Stimulated activated effector memory CD8-positive, alpha-beta T cell treated with anti-CD3 and anti-CD28 coated beads, Interleukin-12 subunit alpha, Interleukin-12 subunit beta, amount 100 ng/mL, for 72 hours (primary cell): ENCODE data around the gene PMAIP1.

ENCODE experiments used
- ATAC-seq: fragments of 150-1000 bp; cut with Tn5 transposase; 2 replicates; pipeline ENCODE4 v1.10.0; 2021
- DNase-seq, 2 donors: peaks; one replicate each; pipeline ENCODE4 v3.0.0; 2021 to 2022; ENCODE audit warnings: low spot score in 2 of 2
- H3K27ac Mint-ChIP-seq: one replicate; pipeline ENCODE4 v1.8.0; 2022; ENCODE audit warnings: mild to moderate bottlenecking, mixed read lengths
- H3K36me3 Mint-ChIP-seq: one replicate; pipeline ENCODE4 v1.8.0; 2022; ENCODE audit warnings: mild to moderate bottlenecking, mixed read lengths
- H3K4me1 Mint-ChIP-seq: one replicate; pipeline ENCODE4 v1.8.0; 2022; ENCODE audit warnings: mixed read lengths
- H3K4me3 Mint-ChIP-seq: one replicate; pipeline ENCODE4 v1.8.0; 2022; ENCODE audit warnings: mild to moderate bottlenecking, mixed read lengths
- H3K9me3 Mint-ChIP-seq: one replicate; pipeline ENCODE4 v1.8.0; 2022; ENCODE audit warnings: mixed read lengths

The PMAIP1 gene

GRCh38 chr18:59918320-59918755 lies 18.5 kb downstream of the PMAIP1 start:
- Mint-ChIP-seq H3K4me1 (peaks cover 20% of the 10 kb centered on the region), H3K36me3 (peaks cover 12% of the 10 kb centered on the region), H3K4me3 (no peak overlapping the region), H3K27ac (no peak overlapping the region), H3K9me3 (no peaks in the 10 kb centered on the region)
- DNase-seq (no peak), ATAC-seq (no peak)

- Mint-ChIP-seq H3K9me3 (no peaks in the 10 kb centered on the region), H3K27ac (no peak overlapping the region), H3K4me3 (no peak overlapping the region), H3K4me1 (peaks cover 26% of the 10 kb centered on the region), H3K36me3 (peaks cover 12% of the 10 kb centered on the region)
- no peak for DNase-seq
- no peak for ATAC-seq
These were observed 19.2 kb downstream of the PMAIP1 start for GRCh38 chr18:59918997-59919396.

GRCh38 chr18:59921384-59921891 lies 21.6 kb downstream of the PMAIP1 start:
- Mint-ChIP-seq H3K9me3 (no peaks in the 10 kb centered on the region), H3K27ac (peak overlapping the region; percentile 35), H3K4me1 (peaks cover 29% of the 10 kb centered on the region), H3K4me3 (no peak overlapping the region), H3K36me3 (peaks cover 12% of the 10 kb centered on the region)
- peak; percentile 36 to 77 for DNase-seq
- ATAC-seq = peak; percentile 92

- no peak for DNase-seq
- peaks cover 12% of the 10 kb centered on the region for H3K36me3 Mint-ChIP-seq
- H3K4me1 Mint-ChIP-seq = peaks cover 33% of the 10 kb centered on the region
- H3K4me3 Mint-ChIP-seq = no peak overlapping the region
- H3K27ac Mint-ChIP-seq = no peak overlapping the region
- no peaks in the 10 kb centered on the region for H3K9me3 Mint-ChIP-seq
- ATAC-seq = no peak
These were observed 23.9 kb downstream of the PMAIP1 start for GRCh38 chr18:59923539-59924196.

- no peaks in the 10 kb centered on the region for H3K9me3 Mint-ChIP-seq
- H3K36me3 Mint-ChIP-seq = peaks cover 5% of the 10 kb centered on the region
- H3K27ac Mint-ChIP-seq = no peak overlapping the region
- no peak for DNase-seq
- no peak overlapping the region for H3K4me3 Mint-ChIP-seq
- H3K4me1 Mint-ChIP-seq = peaks cover 31% of the 10 kb centered on the region
- ATAC-seq = no peak
These were observed 26.3 kb downstream of the PMAIP1 start for GRCh38 chr18:59926131-59926530.

GRCh38 chr18:59927246-59927825 lies 27.5 kb downstream of the PMAIP1 start:
- Mint-ChIP-seq H3K27ac (peak overlapping the region; percentile 50), H3K4me3 (peak overlapping the region; percentile 10), H3K4me1 (peaks cover 21% of the 10 kb centered on the region), H3K9me3 (no peaks in the 10 kb centered on the region), H3K36me3 (no peaks in the 10 kb centered on the region)
- peak in 1 of 2 donors; percentile 55 for DNase-seq
- peak; percentile 92 for ATAC-seq

GRCh38 chr18:59928201-59928600 lies 28.4 kb downstream of the PMAIP1 start:
- peaks cover 21% of the 10 kb centered on the region for H3K4me1 Mint-ChIP-seq
- no peaks in the 10 kb centered on the region for H3K36me3 Mint-ChIP-seq
- ATAC-seq = no peak
- no peak overlapping the region for H3K27ac Mint-ChIP-seq
- H3K4me3 Mint-ChIP-seq = no peak overlapping the region
- no peak for DNase-seq
- no peaks in the 10 kb centered on the region for H3K9me3 Mint-ChIP-seq

- H3K9me3 Mint-ChIP-seq = no peaks in the 10 kb centered on the region
- H3K27ac Mint-ChIP-seq = no peak overlapping the region
- peak; percentile 82 for ATAC-seq
These were observed 30.0 kb downstream of the PMAIP1 start for GRCh38 chr18:59929621-59930295.

GRCh38 chr18:59932401-59932800 lies 32.6 kb downstream of the PMAIP1 start:
- Mint-ChIP-seq H3K9me3 (no peaks in the 10 kb centered on the region), H3K4me1 (peaks cover 6% of the 10 kb centered on the region), H3K27ac (no peak overlapping the region), H3K36me3 (no peaks in the 10 kb centered on the region), H3K4me3 (no peak overlapping the region)
- DNase-seq (no peak), ATAC-seq (no peak)

More at GRCh38 chr18:59929621-59930295, 30.0 kb downstream of the PMAIP1 start:
- H3K4me3 Mint-ChIP-seq = no peak overlapping the region
- H3K36me3 Mint-ChIP-seq = no peaks in the 10 kb centered on the region
- H3K4me1 Mint-ChIP-seq = peaks cover 12% of the 10 kb centered on the region
- no peak for DNase-seq

- Mint-ChIP-seq H3K36me3 (no peaks in the 10 kb centered on the region), H3K27ac (no peak overlapping the region), H3K4me3 (no peak overlapping the region), H3K4me1 (no peaks in the 10 kb centered on the region), H3K9me3 (no peaks in the 10 kb centered on the region)
- no peak for DNase-seq
- no peak for ATAC-seq
These were observed 38.9 kb downstream of the PMAIP1 start for GRCh38 chr18:59938676-59939075.

GRCh38 chr18:59939127-59939526 lies 39.3 kb downstream of the PMAIP1 start:
- no peaks in the 10 kb centered on the region for H3K9me3 Mint-ChIP-seq
- no peaks in the 10 kb centered on the region for H3K4me1 Mint-ChIP-seq
- DNase-seq (no peak), ATAC-seq (no peak)
- H3K4me3 Mint-ChIP-seq = no peak overlapping the region
- no peak overlapping the region for H3K27ac Mint-ChIP-seq
- H3K36me3 Mint-ChIP-seq = no peaks in the 10 kb centered on the region

- H3K36me3 Mint-ChIP-seq = no peaks in the 10 kb centered on the region
- ATAC-seq = no peak
- no peak for DNase-seq
- no peak overlapping the region for H3K4me3 Mint-ChIP-seq
- no peaks in the 10 kb centered on the region for H3K4me1 Mint-ChIP-seq
- H3K27ac Mint-ChIP-seq = no peak overlapping the region
- no peaks in the 10 kb centered on the region for H3K9me3 Mint-ChIP-seq
These were observed 40.3 kb downstream of the PMAIP1 start for GRCh38 chr18:59940068-59940467.

GRCh38 chr18:59941331-59941730 lies 41.5 kb downstream of the PMAIP1 start:
- DNase-seq (no peak), ATAC-seq (no peak)
- no peak overlapping the region for H3K4me3 Mint-ChIP-seq
- H3K27ac Mint-ChIP-seq = no peak overlapping the region
- H3K9me3 Mint-ChIP-seq = no peaks in the 10 kb centered on the region
- H3K36me3 Mint-ChIP-seq = no peaks in the 10 kb centered on the region
- no peaks in the 10 kb centered on the region for H3K4me1 Mint-ChIP-seq

- Mint-ChIP-seq H3K9me3 (no peaks in the 10 kb centered on the region), H3K27ac (no peak overlapping the region), H3K4me1 (no peaks in the 10 kb centered on the region), H3K36me3 (no peaks in the 10 kb centered on the region), H3K4me3 (no peak overlapping the region)
- no peak for ATAC-seq
- no peak for DNase-seq
These were observed 42.8 kb downstream of the PMAIP1 start for GRCh38 chr18:59942601-59943000.

- H3K4me3 Mint-ChIP-seq = no peak overlapping the region
- no peaks in the 10 kb centered on the region for H3K36me3 Mint-ChIP-seq
- DNase-seq (no peak), ATAC-seq (no peak)
- peaks cover 13% of the 10 kb centered on the region for H3K4me1 Mint-ChIP-seq
- H3K27ac Mint-ChIP-seq = no peak overlapping the region
- no peaks in the 10 kb centered on the region for H3K9me3 Mint-ChIP-seq
These were observed 45.7 kb downstream of the PMAIP1 start for GRCh38 chr18:59945544-59945943.
